Activated CD8-positive, alpha-beta memory T cell treated with anti-CD3 and anti-CD28 coated beads, Interleukin-2, amount 50 U/mL, for 24 hours (primary cell): Measurements from ENCODE around the gene OR6V1.

Experiments
- DNase-seq: peaks from one replicate; pipeline ENCODE4 v3.0.0-alpha.2; 2020; ENCODE audit errors: extremely low read depth

The OR6V1 gene, protein sequence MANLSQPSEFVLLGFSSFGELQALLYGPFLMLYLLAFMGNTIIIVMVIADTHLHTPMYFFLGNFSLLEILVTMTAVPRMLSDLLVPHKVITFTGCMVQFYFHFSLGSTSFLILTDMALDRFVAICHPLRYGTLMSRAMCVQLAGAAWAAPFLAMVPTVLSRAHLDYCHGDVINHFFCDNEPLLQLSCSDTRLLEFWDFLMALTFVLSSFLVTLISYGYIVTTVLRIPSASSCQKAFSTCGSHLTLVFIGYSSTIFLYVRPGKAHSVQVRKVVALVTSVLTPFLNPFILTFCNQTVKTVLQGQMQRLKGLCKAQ

DNA sequence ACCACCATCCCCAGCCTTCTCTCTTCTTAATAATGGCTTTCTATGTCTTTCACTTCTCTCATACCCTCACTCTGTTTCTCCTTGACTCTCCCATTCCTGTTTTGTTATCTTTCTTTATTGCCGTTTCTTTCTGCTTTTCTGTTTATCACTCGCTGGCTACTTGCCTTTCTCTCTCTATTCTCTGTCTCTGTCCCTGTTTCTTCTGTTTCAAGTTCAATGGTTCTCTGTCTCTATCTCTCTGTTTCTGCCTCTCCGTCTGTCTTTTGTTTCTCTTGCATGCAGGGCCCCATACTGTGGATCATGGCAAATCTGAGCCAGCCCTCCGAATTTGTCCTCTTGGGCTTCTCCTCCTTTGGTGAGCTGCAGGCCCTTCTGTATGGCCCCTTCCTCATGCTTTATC is at the start of gene OR6V1:
OR6V1 (plus strand) TSS at position 301 of the 400 bp plus-strand sequence; CDS start at position 301, 0 bp downstream.
- no peak for DNase-seq

DNA sequence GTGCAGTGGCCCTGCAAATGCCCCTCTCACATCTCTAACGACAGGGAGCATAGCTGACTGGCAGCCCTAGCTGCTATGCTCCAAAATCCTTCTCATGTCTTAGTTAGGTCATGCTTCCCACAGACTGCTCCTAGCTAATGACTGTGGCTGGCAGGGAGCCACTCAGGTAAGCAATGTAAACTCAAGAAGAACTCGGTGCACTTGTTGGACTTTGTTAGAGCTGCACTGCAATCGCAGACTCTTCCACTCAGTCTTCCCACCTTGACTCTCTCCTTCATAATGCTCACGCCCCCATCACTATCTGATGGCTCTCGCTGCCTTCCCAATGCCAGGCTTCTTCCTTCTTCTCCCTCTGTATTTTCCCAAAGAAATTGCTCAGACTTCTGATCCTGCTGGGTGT is 49.2 kb upstream of the OR6V1 start:
- no peak for DNase-seq

DNA sequence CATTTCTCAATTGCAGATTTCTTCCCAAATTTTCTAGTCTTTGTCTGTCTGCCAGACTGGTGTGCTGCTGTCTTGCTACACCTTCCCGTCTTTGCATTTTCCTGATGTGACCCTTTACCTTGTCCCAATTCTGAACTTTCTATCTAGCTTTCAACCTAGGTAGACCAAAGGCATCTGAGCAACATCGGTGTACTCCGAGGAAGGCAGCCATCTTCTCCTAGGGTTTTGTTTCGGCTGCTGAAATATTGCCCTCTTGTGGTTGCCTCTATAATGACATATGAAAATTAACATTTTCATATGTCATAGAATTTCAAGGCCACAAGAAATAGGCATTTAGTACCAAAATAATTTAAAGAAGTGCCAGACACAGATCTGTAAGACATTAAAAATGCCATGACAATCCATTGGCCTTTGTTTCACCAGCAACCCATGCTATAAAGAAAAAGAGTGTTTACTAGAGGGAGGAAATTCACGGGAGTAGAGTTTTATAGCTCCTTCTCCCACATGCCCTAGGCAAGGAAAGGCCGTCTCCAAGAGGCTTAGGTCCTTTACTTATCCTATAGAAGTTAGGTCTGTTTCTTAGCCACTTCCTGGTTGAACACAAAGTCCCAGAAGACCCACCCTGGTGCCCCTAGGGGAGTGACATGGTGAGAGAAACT is 48.6 kb upstream of the OR6V1 start:
- no peak for DNase-seq

DNA sequence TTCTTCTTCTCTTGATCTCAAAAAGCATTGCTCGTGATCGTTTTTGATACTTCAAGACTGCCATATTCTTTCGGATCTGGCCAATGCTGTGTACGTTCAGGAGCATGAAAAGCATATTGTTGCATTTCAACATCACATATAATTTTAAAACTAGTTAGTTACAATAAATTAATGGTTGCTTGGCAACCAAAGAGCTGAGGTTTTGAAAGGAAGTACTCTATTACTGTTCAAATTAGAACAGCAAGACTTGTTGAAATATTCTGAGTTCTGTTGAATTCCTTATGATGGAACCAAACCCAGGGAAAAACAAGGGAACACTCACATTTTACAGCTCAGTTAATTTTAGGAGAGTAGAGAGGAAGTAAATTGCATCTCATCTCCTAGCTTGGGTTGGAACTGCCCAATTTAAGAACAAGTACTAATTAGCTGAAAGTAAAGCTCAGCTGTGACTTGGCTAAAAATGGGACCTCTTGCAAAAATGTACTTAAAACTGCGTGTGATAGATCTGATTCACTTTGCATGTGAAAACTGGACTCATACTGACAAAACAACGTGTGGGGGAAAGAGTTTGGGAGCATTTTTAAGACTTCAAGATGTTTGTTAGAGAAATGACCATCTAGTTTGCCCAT is 46.4 kb upstream of the OR6V1 start:
- DNase-seq: no peak

DNA sequence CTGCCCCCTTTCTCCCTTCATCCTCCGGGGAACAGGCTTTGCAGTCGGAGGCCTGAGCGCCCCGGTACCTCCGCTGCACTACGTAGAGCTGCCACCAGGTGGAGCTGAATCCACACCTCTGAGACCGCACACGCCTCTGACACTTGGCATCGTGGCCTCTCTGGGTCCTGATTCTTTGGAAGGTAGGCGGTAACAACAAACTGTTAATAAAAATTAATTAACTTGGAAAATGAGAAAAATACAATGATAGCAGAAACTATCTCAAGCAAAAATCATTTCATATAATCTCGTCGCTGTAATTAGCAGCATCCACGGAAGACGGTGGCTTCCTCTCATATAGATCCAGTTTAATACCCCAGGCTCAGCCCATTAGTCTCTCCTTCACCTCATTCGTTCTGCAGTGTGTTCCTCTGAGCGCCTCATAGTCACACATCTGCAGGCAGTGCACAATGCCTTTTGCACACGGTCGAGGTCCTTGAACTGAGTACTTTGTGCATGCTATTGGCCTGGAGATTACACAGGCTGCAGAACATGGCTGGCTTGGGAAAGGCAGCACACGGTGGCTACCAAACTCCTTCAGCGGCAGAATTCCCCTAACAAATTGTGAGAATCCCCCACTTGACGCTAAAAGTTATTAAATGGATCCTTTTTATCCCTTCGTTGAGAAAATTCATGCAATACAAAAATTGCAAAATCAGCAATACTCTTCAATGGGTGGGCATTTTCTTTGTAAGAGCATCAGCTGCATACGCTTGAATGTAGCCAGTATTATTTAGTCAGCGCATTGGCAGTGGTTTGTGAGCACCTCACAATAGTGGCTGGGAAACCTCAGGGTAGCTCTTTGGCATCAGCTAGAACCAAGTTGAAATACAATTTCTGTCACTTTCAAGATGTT is 43.9 kb upstream of the OR6V1 start:
- DNase-seq: peak; percentile 56

DNA sequence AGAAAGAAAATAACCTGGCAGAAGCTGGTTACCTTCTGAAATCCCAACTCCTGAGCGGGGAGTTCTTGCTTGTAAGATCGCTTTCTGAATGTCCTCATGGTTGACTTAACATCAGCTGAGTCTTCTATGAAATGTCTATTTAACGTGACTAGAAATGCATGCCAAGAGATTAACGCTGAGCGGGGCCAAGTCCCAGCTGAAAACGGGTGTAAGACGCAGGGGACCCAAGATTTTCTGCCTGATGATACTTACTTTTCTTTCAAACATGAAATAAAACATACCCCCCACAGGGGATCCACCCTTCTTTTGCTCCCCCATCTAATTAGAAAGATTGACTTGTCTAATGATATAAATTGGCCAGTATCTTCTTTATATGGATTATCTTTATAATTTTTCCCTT is 40.1 kb upstream of the OR6V1 start:
- no peak for DNase-seq

DNA sequence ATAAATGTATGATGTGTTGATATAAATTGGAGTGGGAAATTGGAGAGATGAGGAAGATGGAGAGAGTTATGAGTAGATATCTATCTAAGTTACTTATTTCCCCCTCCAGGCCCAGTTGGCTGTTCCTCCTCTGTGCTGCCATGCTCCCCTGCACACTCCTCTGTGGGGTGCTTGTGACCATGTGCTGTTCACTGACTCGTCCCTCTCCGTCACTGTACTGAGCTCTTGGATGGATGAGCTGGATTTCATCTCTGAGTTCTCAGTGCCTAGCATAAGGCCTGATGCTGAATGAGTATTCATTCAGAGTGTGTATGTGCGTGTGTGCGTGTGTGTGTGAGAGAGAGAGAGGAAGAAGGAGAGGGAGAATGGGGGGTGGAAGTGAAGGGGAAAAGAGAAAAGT is 39.7 kb upstream of the OR6V1 start:
- DNase-seq: no peak

DNA sequence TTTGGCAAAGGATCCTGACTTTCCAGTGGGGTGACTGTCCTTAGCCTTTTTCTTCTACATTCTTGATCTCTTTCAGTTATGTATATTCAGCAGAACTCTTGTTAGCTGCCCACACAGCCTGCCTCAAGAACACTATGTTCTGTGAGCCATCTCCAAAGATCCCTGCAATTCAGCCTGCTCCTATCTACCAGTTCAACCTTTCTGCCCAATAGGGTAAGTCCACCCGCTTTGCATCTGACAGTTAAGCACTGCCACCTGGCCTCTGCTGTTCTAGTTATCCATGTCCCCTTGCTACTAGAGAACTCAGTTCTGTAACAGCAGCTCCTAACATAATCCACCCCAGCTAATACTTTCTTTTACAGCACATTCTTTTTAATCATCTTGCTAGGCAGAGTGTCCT is 38.7 kb upstream of the OR6V1 start:
- no peak for DNase-seq

DNA sequence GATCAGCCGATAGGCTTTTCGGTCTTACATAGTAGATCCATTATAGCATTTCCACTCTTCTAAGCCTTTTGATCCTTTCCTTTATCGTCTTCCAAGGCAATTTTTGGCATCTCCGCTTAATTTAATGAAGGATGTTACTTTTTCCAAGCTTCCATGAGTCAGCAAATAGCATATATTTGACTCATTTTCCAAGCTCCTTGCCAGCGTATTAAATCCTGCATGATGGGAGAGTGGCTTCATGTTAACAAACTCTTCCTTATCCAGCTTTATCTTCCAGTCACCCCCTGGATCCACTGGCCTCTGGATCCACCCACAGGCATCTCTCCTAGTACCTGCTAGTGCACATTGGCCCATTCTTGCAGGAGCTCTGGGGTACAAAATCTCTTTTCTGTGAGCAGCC is 38.2 kb upstream of the OR6V1 start:
- DNase-seq: no peak

DNA sequence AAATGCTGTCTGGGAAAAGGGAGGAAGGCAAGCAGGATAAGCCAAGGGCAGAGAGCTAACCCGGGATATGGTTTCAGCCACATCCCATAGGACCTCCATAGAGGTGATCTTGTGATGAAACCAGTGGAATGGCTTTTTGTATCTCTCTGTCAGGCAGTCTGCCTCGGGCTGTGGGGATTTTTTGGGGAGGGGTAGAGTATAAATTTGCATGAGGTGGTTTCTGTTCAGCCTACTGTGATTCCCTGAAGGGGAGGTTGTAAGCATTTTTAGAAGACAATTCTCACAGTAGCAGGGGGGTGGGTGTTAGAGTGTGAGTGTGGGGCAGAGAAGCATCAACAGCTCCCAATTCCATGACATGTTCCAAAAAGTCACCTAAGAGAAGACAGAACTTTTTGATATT is 37.1 kb upstream of the OR6V1 start:
- no peak for DNase-seq

DNA sequence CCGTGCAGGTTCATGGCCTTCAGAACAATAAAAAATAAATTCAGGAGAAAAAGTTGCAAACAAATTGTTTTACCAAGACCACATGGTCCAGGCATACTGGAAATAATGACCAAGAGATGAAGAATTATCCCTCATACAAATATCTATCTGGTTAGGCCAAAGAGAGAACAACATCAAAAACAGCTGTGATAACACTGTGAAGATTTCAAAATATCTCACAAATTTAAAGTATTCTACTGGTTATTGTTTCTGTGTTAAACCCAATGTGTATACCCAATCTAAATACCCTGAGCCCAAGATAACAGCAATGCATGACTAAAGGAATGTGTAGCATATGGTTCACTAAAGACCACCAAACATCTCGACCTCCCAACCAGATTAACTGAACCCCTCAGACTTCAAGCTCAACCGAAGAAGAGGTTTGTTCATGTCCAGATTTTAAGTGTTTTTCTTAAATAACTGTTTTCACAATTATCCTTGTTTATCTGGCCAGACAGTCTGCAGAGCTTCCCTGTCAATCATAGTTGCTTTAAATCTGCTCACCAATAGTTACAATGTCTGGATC is 36.1 kb upstream of the OR6V1 start:
- DNase-seq: no peak

DNA sequence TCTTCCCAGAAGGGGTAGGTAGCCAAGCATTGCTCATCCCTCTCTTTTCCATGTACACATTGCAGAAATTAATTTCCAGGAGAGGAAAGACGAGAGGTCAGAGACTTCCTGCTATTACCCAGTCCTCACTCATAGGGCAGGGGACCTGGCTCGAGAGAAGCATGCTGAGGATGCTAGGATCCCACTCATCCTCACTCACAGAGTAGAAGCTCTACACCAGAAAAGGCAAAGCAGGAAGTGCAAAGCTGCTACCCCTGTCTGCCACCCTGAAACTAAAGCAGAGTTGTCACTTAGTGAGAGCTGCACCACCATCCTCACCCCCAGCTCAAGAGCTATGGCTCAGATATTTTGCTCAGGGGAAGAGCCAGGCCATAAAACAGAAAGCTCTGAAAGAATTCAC is 35.1 kb upstream of the OR6V1 start:
- DNase-seq: no peak

DNA sequence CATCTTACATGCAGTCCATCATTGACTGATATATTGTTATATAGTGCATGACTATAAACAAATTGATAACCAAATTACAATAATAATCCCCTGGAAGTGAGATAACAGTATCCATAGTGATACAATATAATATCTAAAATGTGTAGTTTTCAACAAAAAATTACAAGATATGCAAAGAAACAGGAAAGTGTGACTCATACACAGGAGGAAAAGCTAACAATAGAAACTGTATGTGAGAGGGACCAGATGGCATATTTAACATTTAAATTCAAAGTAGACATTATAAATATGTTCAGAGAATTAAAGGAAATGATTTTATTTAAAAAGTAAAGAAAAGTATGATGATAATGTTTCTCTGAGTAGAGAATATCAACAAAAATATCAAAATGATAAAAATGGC is 33.2 kb upstream of the OR6V1 start:
- DNase-seq: no peak

DNA sequence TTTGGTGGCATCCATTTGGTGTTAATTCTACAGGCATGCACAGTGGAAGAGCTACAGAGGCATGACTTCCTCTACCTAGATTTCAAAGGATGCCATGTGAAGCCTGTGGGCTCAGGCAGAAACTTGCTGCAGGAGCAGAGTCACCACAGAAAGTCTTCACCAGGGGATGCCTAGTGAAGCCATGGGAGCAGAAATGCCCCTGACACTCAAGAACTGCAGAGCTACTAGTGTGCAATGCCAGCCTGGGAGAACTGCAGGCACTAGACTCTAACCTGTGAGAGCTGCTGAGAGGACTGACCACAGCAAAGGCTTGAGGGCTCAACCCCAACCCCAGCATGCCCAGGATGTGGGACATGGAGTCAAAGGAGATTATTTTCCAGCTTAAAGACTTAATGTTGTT is 29.1 kb upstream of the OR6V1 start:
- DNase-seq: no peak

DNA sequence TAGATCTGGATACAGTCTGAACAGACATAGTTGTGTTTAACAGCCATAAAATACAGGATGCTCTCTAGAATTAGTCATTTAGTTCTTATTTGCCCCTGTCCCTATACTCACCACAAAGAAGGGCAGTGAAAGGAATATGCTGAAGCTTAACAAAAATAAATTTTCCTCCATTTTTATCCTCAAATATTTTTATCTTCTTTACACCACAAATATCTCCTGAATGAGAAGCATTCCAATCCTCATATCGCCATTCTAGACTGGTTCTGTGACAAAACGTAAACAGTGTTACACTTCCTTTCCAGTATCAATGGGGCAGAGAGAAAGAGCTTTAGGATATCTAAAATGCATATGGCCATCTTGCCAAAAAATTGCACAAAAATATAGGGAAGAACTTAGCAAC is 26.8 kb upstream of the OR6V1 start:
- no peak for DNase-seq

DNA sequence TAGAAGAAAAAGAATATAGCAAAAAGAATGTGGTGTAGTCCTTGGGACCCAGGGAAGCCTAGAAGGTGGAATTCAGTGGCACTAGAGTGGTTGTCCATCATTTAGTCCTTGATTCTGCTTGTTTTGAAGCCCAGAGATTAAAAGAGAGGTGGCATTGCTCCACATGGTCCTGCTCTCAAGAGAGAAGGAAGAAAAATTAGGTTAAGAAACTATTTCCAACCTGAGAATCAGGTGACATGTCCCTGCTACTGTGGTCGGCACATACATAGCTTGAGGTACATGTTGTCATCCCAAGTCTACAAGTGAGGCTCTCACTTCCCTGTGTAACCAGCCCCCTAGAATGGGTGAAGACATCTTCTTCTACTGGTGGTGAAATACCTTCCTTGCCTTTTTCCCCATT is 25.1 kb upstream of the OR6V1 start, which contains the start of gene OR9A2:
OR9A2 (minus strand) TSS at position 101 of the 400 bp plus-strand sequence; CDS start at position 101, 0 bp downstream.
- DNase-seq: no peak

DNA sequence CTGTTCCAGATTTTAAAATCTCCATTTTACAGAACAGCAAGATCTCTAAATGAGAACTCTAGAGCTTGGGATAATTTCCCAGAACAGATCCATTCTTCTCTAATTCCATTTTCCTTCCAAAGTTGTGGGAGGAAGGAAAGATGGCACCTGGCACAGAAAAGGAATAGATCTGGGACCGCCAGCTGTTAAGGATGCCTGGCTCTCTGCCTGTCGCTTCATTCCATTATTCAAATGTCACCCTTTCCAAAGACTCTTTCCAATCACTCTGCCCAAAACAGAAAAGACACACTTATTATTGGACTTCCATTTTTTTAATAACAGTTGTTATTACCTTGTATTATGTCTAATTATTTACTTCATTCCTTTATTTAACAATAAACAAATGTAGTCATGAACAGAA is 24.5 kb upstream of the OR6V1 start:
- no peak for DNase-seq

DNA sequence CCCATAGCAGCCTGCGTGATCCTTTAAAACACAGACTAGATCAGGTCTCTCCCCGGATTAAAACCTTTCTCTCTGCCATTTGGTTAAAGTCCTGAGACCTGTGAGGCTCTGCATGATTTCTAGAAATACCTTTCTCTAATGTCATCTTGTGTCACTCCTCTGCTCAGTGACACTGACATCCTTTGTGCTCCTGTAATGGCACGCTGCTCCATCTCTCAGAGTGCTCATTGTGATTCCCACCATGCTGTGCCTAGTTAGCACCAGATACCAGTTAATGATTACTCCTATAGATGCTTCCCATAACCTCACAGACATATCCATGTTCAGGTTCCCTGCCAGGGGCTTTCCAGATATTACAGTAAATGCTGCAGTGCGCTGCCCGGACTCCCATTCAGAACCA is 13.5 kb upstream of the OR6V1 start:
- DNase-seq: no peak

DNA sequence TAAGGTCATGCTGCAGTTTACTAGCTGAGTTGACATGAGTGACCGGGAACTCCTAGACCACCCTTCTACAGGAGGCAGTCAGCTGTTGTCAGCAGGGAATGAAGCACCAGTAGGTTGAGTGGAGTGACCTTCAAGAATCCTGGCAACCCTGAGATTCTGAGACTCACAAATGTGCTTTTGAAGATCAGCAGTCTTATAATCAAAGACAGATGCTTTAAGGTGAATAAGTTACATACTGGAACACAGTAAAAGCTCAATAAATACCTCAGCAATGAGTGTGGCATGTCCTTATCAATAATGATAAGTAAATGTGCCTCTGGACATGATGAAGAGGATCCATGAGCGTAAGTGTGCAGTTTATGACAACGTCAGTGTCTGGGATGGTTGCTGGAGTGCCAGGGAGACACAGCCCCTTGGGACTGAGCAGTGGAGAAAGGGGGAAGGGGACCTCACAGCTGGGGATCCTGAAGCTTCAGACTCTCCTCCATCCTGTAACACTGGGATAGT is 11.9 kb upstream of the OR6V1 start:
- no peak for DNase-seq

DNA sequence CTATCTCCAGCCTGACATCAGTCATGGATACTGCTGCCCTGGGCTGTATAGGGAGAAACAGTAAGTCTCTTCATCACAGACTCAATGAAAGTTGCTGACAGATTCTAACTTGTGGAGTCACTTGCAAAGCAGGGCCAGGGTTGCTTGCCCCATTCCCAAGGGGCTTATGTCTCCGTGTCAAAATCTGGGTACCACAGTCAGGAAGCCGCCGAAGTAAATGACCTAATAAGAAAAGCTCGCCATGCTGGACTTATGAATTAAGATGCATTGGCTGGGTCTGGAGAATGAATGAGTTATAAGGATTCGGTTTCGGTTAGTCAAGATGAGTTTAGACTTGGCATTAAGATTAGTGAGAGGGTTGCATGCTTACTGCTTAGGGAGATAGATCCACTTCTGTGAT is 10.8 kb upstream of the OR6V1 start:
- no peak for DNase-seq

DNA sequence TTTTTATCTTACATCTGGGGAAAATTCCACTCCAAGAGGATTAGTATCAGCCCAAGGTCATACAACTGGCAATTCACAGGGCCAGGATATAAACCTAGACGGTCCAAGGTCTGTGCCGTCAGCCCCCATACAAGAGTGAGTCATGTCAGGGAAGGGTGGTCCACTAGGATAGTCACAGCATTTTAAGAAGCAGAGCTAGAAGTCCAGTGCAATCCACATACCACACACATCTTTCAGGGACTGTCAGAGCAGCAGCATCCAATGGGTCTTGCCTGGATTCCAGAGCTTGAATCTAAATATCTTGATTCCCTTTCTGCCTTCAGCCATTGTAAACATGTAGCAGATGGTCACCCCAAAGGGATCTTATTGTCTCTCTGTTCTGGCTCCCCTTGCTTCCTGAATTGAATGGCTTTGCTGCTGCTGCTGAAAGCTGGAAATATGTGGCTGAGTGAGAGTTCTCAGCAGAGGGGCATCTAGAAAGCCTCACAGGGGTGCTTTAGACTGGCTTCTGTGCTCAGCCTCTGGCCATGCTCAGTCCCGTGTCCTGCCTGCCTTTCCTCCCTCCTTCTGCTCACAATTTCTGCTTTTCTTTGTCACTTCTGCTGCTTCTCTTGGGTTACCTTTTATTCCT is 9.9 kb upstream of the OR6V1 start:
- DNase-seq: no peak
